Prostate gland (tissue), 2 donors: ENCODE measurements around the gene LZTR1.

ENCODE experiments used
- CTCF ChIP-seq, 4 experiments: fragments of 200-600 bp in 2 of 4; fragments of 450-650 bp in 2 of 4; sonication (generic) in 2 of 4; IDR thresholded peaks; 1 replicate in 3 of 4; 2 replicates in 1 of 4; pipeline ENCODE4 v1.5.1; 2016 to 2019; ENCODE audit warnings: antibody characterized with exemption in 4 of 4, mild to moderate bottlenecking in 2 of 4, moderate library complexity in 2 of 4
- POLR2AphosphoS5 ChIP-seq: sonication (generic); formaldehyde crosslinking; IDR thresholded peaks from one replicate; pipeline ENCODE4 v1.6.1; 2017; ENCODE audit warnings: antibody characterized with exemption

GRCh38 chr22:20953668-20954500 lies 28.2 kb upstream of the LZTR1 start:
- no peak for TF ChIP-seq CTCF (IDR thresholded peaks at IDR 0.05)
- peak; percentile 88 for TF ChIP-seq POLR2AphosphoS5
